OCI-LY7 (cell line): ENCODE results near the gene CNTN1. TPM values are rescaled to one million over a fixed set of nuclear protein-coding genes. Genes with fewer than 3 reads are reported as not detected.

ENCODE experiments used
- BruUV-seq: library from RNA; stranded (reverse); fragments of 400-500 nt; replicated peaks from 2 replicates; lab custom pipeline; 2021; lab: Mats Ljungman, UMichigan
- CTCF ChIA-PET: fragments of 300-600 bp; sonication (Branson Sonifier 250); formaldehyde crosslinking; loops from one replicate; lab custom pipeline; 2022; ENCODE audit warnings: antibody characterized with exemption; ENCODE audit not compliant: unreplicated experiment; lab: Charles Lee
- POLR2A ChIA-PET: fragments of 300-600 bp; sonication (Branson Sonifier 250); formaldehyde crosslinking; loops from one replicate; lab custom pipeline; 2022; ENCODE audit warnings: antibody characterized with exemption; lab: Charles Lee
- DNase-seq: peaks from one replicate; pipeline ENCODE4 v3.0.0-alpha.2; 2015; ENCODE audit warnings: low spot score
- H2AFZ ChIP-seq: fragments of 200-600 bp; sonication (generic), shearing (Covaris generic); 2 replicates; pipeline ENCODE4 v1.6.1; 2014; ENCODE audit warnings: mild to moderate bottlenecking, antibody characterized with exemption, low read length, moderate library complexity
- H3K27ac ChIP-seq: fragments of 200-600 bp; sonication (generic); 2 replicates; pipeline ENCODE4 v1.5.1; 2014; ENCODE audit warnings: mixed run types, low read depth, mild to moderate bottlenecking, moderate library complexity, low read length, inconsistent platforms; ENCODE audit not compliant: poor library complexity, severe bottlenecking
- H3K36me3 ChIP-seq: fragments of 200-600 bp; sonication (generic); 2 replicates; pipeline ENCODE4 v1.6.1; 2014; ENCODE audit warnings: mild to moderate bottlenecking, antibody characterized with exemption, low read length, moderate library complexity, mixed read lengths; ENCODE audit not compliant: insufficient read depth
- H3K4me1 ChIP-seq: fragments of 200-600 bp; sonication (generic); 2 replicates; pipeline ENCODE4 v1.5.1; 2014; ENCODE audit warnings: mild to moderate bottlenecking, low read length; ENCODE audit not compliant: insufficient read depth, poor library complexity, severe bottlenecking
- H3K4me2 ChIP-seq: fragments of 200-600 bp; sonication (generic); 2 replicates; pipeline ENCODE4 v1.6.1; 2014; ENCODE audit warnings: mild to moderate bottlenecking, low read length
- H3K4me3 ChIP-seq: fragments of 200-600 bp; sonication (generic); 2 replicates; pipeline ENCODE4 v1.5.1; 2014; ENCODE audit warnings: mild to moderate bottlenecking, low read depth, low read length; ENCODE audit not compliant: poor library complexity, severe bottlenecking
- H3K79me2 ChIP-seq: fragments of 200-600 bp; sonication (generic); 2 replicates; pipeline ENCODE4 v1.6.1; 2016; ENCODE audit warnings: low read depth, mild to moderate bottlenecking, low read length, moderate library complexity, mixed read lengths; ENCODE audit not compliant: insufficient read depth
- H3K9me2 ChIP-seq: fragments of 200-600 bp; sonication (generic); 2 replicates; pipeline ENCODE4 v1.6.1; 2016; ENCODE audit warnings: mild to moderate bottlenecking, low read length, mixed read lengths; ENCODE audit not compliant: insufficient read depth
- H3K9me3 ChIP-seq: fragments of 200-600 bp; sonication (generic); 2 replicates; pipeline ENCODE4 v1.6.1; 2014; ENCODE audit warnings: mild to moderate bottlenecking, mixed run types, low read length, mixed read lengths
- H4K20me1 ChIP-seq: fragments of 200-600 bp; sonication (generic); 2 replicates; pipeline ENCODE4 v1.6.1; 2014; ENCODE audit warnings: mild to moderate bottlenecking, antibody characterized with exemption, low read length, moderate library complexity, mixed read lengths; ENCODE audit not compliant: insufficient read depth
- EZH2phosphoT487 ChIP-seq: fragments of 200-600 bp; sonication (generic); IDR thresholded peaks from 2 replicates; pipeline ENCODE4 v1.6.1; 2018; ENCODE audit warnings: low read depth, borderline replicate concordance, mild to moderate bottlenecking, mixed run types, antibody characterized with exemption, low read length, moderate library complexity, mixed read lengths
- intact Hi-C: fragments of 100-400 bp; cut with micrococcal nuclease; formaldehyde crosslinking; loops from one replicate; pipeline ENCODE4 v1.10.0; 2022; ENCODE audit not compliant: unreplicated experiment
- total RNA-seq, 2 experiments: library from RNA; depleted of rRNA in 1 of 2; stranded (reverse); fragments of >200 nt in 1 of 2; shearing (Covaris generic) in 1 of 2; gene quantifications; 2 replicates each; pipeline ENCODE4 v1.2.3, GENCODE V29; 2014 to 2022
- TF ChIP-seq, protein P1 (sequence below): fragments of 200-600 bp; sonication (generic); conservative IDR thresholded peaks from 2 replicates; pipeline ENCODE4 v1.5.1; 2014; ENCODE audit warnings: mild to moderate bottlenecking, antibody characterized with exemption, low read length, moderate library complexity, mixed read lengths

Gene CNTN1
- total RNA-seq, 2 experiments from 2014 or later = not detected

- Histone ChIP-seq H3K27ac (no peak overlapping the region), H3K4me1 (no peaks in the 10 kb centered on the region), H3K36me3 (no peaks in the 10 kb centered on the region), H3K79me2 (no peaks in the 10 kb centered on the region), H3K4me3 (no peak overlapping the region), H2AFZ (no peak overlapping the region), H3K9me2 (no peaks in the 10 kb centered on the region), H3K4me2 (no peak overlapping the region), H4K20me1 (no peaks in the 10 kb centered on the region), H3K9me3 (no peaks in the 10 kb centered on the region)
- no peak for TF ChIP-seq EZH2phosphoT487
- TF ChIP-seq, protein P1, sequence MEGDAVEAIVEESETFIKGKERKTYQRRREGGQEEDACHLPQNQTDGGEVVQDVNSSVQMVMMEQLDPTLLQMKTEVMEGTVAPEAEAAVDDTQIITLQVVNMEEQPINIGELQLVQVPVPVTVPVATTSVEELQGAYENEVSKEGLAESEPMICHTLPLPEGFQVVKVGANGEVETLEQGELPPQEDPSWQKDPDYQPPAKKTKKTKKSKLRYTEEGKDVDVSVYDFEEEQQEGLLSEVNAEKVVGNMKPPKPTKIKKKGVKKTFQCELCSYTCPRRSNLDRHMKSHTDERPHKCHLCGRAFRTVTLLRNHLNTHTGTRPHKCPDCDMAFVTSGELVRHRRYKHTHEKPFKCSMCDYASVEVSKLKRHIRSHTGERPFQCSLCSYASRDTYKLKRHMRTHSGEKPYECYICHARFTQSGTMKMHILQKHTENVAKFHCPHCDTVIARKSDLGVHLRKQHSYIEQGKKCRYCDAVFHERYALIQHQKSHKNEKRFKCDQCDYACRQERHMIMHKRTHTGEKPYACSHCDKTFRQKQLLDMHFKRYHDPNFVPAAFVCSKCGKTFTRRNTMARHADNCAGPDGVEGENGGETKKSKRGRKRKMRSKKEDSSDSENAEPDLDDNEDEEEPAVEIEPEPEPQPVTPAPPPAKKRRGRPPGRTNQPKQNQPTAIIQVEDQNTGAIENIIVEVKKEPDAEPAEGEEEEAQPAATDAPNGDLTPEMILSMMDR = no peak
- DNase-seq = no peak
- BruUV-seq = no TSS peak
- intact Hi-C loops = no loop called here
- CTCF ChIA-PET = no interaction called here
- POLR2A ChIA-PET = no interaction called here
Observed at GRCh38 chr12:40903040-40903439, 210.8 kb downstream of the CNTN1 start.

- POLR2A ChIA-PET = no interaction called here
- Histone ChIP-seq H3K36me3 (no peaks in the 10 kb centered on the region), H3K9me2 (no peaks in the 10 kb centered on the region), H3K4me2 (no peak overlapping the region), H4K20me1 (no peaks in the 10 kb centered on the region), H3K79me2 (no peaks in the 10 kb centered on the region), H2AFZ (no peak overlapping the region), H3K27ac (no peak overlapping the region), H3K9me3 (no peaks in the 10 kb centered on the region), H3K4me3 (no peak overlapping the region), H3K4me1 (no peaks in the 10 kb centered on the region)
- TF ChIP-seq, protein P1 = no peak
- CTCF ChIA-PET = no interaction called here
- intact Hi-C loops = no loop called here
- BruUV-seq = no TSS peak
- no peak for DNase-seq
Observed at GRCh38 chr12:40907115-40907527, 214.9 kb downstream of the CNTN1 start.

DNA sequence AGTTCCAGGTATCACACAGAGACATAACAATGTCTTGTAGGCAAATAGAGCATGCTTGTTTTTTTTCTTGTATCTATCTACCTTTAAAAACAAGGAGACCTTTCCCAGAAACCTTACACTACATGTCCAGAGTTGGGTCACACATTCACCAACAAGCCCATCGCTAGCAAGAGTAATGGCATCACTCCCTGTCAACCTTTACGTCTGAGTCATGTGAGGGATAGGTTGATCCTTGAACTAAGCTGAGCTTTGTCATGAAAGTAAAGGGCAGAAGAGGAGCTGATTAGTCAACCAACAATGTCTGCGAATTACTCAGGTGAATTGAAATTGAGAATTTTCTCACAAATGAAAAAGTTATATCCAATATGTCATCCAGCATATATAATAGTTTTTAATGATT, 219.4 kb downstream of the CNTN1 start:
- Histone ChIP-seq H3K79me2 (no peaks in the 10 kb centered on the region), H3K4me2 (no peak overlapping the region), H3K9me3 (no peaks in the 10 kb centered on the region), H3K36me3 (no peaks in the 10 kb centered on the region), H4K20me1 (no peaks in the 10 kb centered on the region), H3K27ac (no peak overlapping the region), H3K4me1 (no peaks in the 10 kb centered on the region), H3K4me3 (no peak overlapping the region), H3K9me2 (no peaks in the 10 kb centered on the region), H2AFZ (no peak overlapping the region)
- no peak for TF ChIP-seq EZH2phosphoT487
- TF ChIP-seq, protein P1 = no peak
- ChIA-PET CTCF (no interaction called here), POLR2A (interaction anchor here (0.6 kb wide), 1 partner anchor 53 kb away, joined by 3 read pairs; no protein-coding TSS in a partner anchor)
- BruUV-seq = no TSS peak
- DNase-seq = no peak
- intact Hi-C loops = no loop called here
